ENCODE measurements around the gene SLC35F2.

Gene SLC35F2

GRCh38 chr11:107858217-107859070, at the start of gene SLC35F2:
Gene SLC35F2 (minus strand): TSS chr11:107858787. CDS start chr11:107858767, 20 bp downstream.
- peak; percentile 91 for ATAC-seq
- TF ChIP-seq PATZ1 (CRISPR knock-in tag; IDR thresholded peaks at IDR 0.05; ENCODE audit: borderline replicate concordance) (no peak; the same call in 1 of the 2 replicates), TOX (CRISPR knock-in tag; IDR thresholded peaks at IDR 0.05; ENCODE audit: borderline replicate concordance) (no peak), POU6F1 (CRISPR knock-in tag; IDR thresholded peaks at IDR 0.05; ENCODE audit: borderline replicate concordance, low read depth) (no peak), RARB (CRISPR knock-in tag; IDR thresholded peaks at IDR 0.05) (no peak), ARNTL (CRISPR knock-in tag; IDR thresholded peaks at IDR 0.05; ENCODE audit: borderline replicate concordance, low read depth) (no peak), BACH2 (CRISPR knock-in tag; IDR thresholded peaks at IDR 0.05; ENCODE audit: borderline replicate concordance) (no peak), ZFP30 (CRISPR knock-in tag; IDR thresholded peaks at IDR 0.05) (no peak), PPARA (CRISPR knock-in tag; IDR thresholded peaks at IDR 0.05; ENCODE audit: borderline replicate concordance) (no peak), ZNF70 (CRISPR knock-in tag; IDR thresholded peaks at IDR 0.05) (no peak), ZNF565 (CRISPR knock-in tag; conservative IDR thresholded peaks at IDR 0.05; ENCODE audit: low read depth) (no peak), GLIS3 (CRISPR knock-in tag; IDR thresholded peaks at IDR 0.05) (no peak), CSDC2 (CRISPR knock-in tag; IDR thresholded peaks at IDR 0.05) (no peak), TCF4 (CRISPR knock-in tag; IDR thresholded peaks at IDR 0.05; ENCODE audit: borderline replicate concordance) (no peak), ZC3H10 (CRISPR knock-in tag; IDR thresholded peaks at IDR 0.05) (no peak), ISL1 (CRISPR knock-in tag; IDR thresholded peaks at IDR 0.05) (no peak), CSRNP3 (CRISPR knock-in tag; IDR thresholded peaks at IDR 0.05) (no peak), SNAI2 (CRISPR knock-in tag; IDR thresholded peaks at IDR 0.05) (no peak), ZFP3 (CRISPR knock-in tag; IDR thresholded peaks at IDR 0.05) (no peak), ZNF8 (CRISPR knock-in tag; IDR thresholded peaks at IDR 0.05) (no peak)

GRCh38 chr11:107908211-107908610, 49.6 kb upstream of the SLC35F2 start:
- TF ChIP-seq CREB5 (CRISPR knock-in tag; IDR thresholded peaks at IDR 0.05; ENCODE audit: low read depth) (no peak), TSHZ2 (CRISPR knock-in tag; IDR thresholded peaks at IDR 0.05) (no peak), BACH2 (CRISPR knock-in tag; IDR thresholded peaks at IDR 0.05; ENCODE audit: borderline replicate concordance) (no peak), ARNTL (CRISPR knock-in tag; IDR thresholded peaks at IDR 0.05; ENCODE audit: borderline replicate concordance, low read depth) (no peak), SNAI2 (CRISPR knock-in tag; IDR thresholded peaks at IDR 0.05) (no peak), PATZ1 (CRISPR knock-in tag; IDR thresholded peaks at IDR 0.05; ENCODE audit: borderline replicate concordance) (no peak), ZNF8 (CRISPR knock-in tag; IDR thresholded peaks at IDR 0.05) (no peak), ZFP3 (CRISPR knock-in tag; IDR thresholded peaks at IDR 0.05) (no peak), GLIS3 (CRISPR knock-in tag; IDR thresholded peaks at IDR 0.05) (no peak), TCF4 (CRISPR knock-in tag; IDR thresholded peaks at IDR 0.05; ENCODE audit: borderline replicate concordance) (no peak), OSR1 (CRISPR knock-in tag; IDR thresholded peaks at IDR 0.05) (no peak), ZNF70 (CRISPR knock-in tag; IDR thresholded peaks at IDR 0.05) (no peak), ZFP30 (CRISPR knock-in tag; IDR thresholded peaks at IDR 0.05) (no peak), CSDC2 (CRISPR knock-in tag; IDR thresholded peaks at IDR 0.05) (no peak), ZNF565 (CRISPR knock-in tag; conservative IDR thresholded peaks at IDR 0.05; ENCODE audit: low read depth) (no peak), ZC3H10 (CRISPR knock-in tag; IDR thresholded peaks at IDR 0.05) (no peak)
- ATAC-seq = no peak

Data from SK-N-SH treated with all-trans-retinoic acid at 6 μM for 48 hours (cell line).